ENCODE data around the gene KCTD21. TPM values are rescaled to one million over a fixed set of nuclear protein-coding genes. Genes with fewer than 3 reads are reported as not detected.

Gene KCTD21
- total and polyA plus RNA-seq, 2 of the 4 experiments (the other 2 are of a cell fraction), result 12.2 to 12.5 TPM

DNA sequence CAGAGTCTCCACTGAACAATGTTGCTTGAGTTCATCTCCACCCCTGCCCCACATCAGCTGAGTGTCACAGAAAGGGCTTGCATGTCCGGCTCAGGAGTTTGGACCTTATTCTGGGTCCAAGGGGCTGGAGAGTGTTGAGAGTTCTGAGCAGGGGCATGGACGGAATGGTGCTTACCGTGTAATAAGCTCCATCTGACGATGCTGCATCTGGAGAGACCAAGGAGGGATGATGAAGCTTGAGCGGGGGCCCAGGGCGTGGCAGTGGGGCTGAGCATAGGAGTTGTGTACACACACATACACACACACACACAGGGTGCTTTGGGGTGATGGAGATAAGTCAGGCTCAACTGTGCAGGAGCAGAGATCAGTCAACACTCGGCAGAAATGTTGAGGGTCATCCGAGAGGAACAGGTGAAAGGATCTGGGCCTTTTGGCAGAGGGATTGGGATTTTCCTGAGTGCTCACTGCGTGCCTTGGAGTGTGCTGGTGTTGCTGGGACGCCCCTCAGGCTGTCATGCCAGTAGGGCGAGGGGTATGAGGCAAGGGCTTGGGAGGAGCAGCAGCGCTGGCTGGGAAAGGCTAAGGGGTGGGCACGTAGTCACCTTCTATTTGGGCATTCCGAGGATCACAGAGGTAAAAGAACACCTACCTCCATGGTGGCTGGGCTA is 2.6 kb upstream of the KCTD21 start:
- H3K23ac ChIP-seq (ENCODE audit: low read depth, low read length), result no peak overlapping the region
- BruUV-seq (replicated peaks), result no TSS peak
- peaks cover 25% of the 10 kb centered on the region for H3K9me1 ChIP-seq (ENCODE audit: insufficient read depth, low read length)
- CTCF ChIA-PET, result interaction anchor here (0.6 kb wide), 1 partner anchor 904 kb away, joined by 4 read pairs; no protein-coding TSS in a partner anchor
- dilution Hi-C loops (cut with HindIII; ENCODE audit: low sequenced_read_pairs, unreplicated experiment), result no loop called here
- no peaks in the 10 kb centered on the region for H3K27me3 ChIP-seq (ENCODE audit: control insufficient read depth, insufficient read depth, low read length)
- H2AK9ac ChIP-seq (replicated peaks; ENCODE audit: low read depth, low read length, poor library complexity), result peak overlapping the region; percentile 29
- no peak overlapping the region for H3K27ac ChIP-seq (ENCODE audit: insufficient read depth, low read length)
- in situ Hi-C loops (cut with MboI; ENCODE audit: low sequenced_read_pairs), result no loop called here
- H4K8ac ChIP-seq (ENCODE audit: low read depth in 2 of 2, low read length in 2 of 2), result no peak overlapping the region
- peaks cover 55 to 90% of the 10 kb centered on the region in 2 experiments for H3K79me1 ChIP-seq (ENCODE audit: low read depth in 1 of 2, low read length in 2 of 2)
- H3K36me3 ChIP-seq (ENCODE audit: control insufficient read depth, insufficient read depth, low read length), result no peaks in the 10 kb centered on the region
- H3K9ac ChIP-seq (ENCODE audit: low read depth, low read length), result no peak overlapping the region
- no peak overlapping the region for H2BK15ac ChIP-seq (ENCODE audit: low read depth, low read length)
- no peak overlapping the region for H2BK20ac ChIP-seq (ENCODE audit: low read depth, low read length)
- H2BK5ac ChIP-seq (ENCODE audit: low read depth, low read length, poor library complexity, severe bottlenecking), result no peak overlapping the region
- no peak overlapping the region for H4K91ac ChIP-seq (ENCODE audit: insufficient read depth, low read depth, low read length)
- no peak overlapping the region for H3K14ac ChIP-seq (replicated peaks; ENCODE audit: low read depth, low read length)
- H3K18ac ChIP-seq (ENCODE audit: low read depth, low read length), result no peak overlapping the region
- H4K5ac ChIP-seq (ENCODE audit: low read depth, low read length), result no peak overlapping the region
- no peak overlapping the region for H2BK120ac ChIP-seq (ENCODE audit: low read depth, low read length)
- H3K4me3 ChIP-seq (ENCODE audit: insufficient read depth, low read depth, low read length), result no peak overlapping the region
- ATAC-seq (ENCODE audit: low read depth) (no peak), DNase-seq (no peak)
- H2AK5ac ChIP-seq (ENCODE audit: low read depth, low read length), result no peak overlapping the region
- no peak overlapping the region; the same call in 1 of the 2 replicates for H3K4me2 ChIP-seq (ENCODE audit: low read depth, low read length)
- 100% methylated on average over 3 of the region's 14 CpGs; no CpG with 5 or more reads in 1 of the 2 experiments for WGBS, 2 experiments (ENCODE audit: extremely low coverage in 2 of 2, insufficient read length in 1 of 2)
- TF ChIP-seq BHLHE40 (IDR thresholded peaks at IDR 0.05; ENCODE audit: low read depth, low read length), result no peak
- no peak overlapping the region for H3K56ac ChIP-seq (ENCODE audit: extremely low read depth, insufficient read depth, low read length)
- H3K4ac ChIP-seq (ENCODE audit: low read depth, low read length), result no peak overlapping the region
- peaks cover 42% of the 10 kb centered on the region for H4K20me1 ChIP-seq (ENCODE audit: insufficient read depth, low read length)
- POLR2A ChIA-PET (ENCODE audit: unreplicated experiment), result no interaction called here
- peaks cover 12% of the 10 kb centered on the region for H3K4me1 ChIP-seq (ENCODE audit: control insufficient read depth, insufficient read depth, low read length)
- intact Hi-C loops (cut with micrococcal nuclease), result no loop called here
- no peaks in the 10 kb centered on the region for H3K9me3 ChIP-seq (ENCODE audit: control insufficient read depth, insufficient read depth, low read length)
- H2AFZ ChIP-seq (replicated peaks; ENCODE audit: low read length, poor library complexity), result no peak overlapping the region
